Activated CD8-positive, alpha-beta memory T cell treated with anti-CD3 and anti-CD28 coated beads for 24 hours (primary cell): ENCODE data around the gene PAWR.
"Not testable (repeated sequence)": the region's sequence is repeated elsewhere in the genome, so short reads cannot be mapped to it uniquely, and the experiment has no call there.

Experiments
- DNase-seq: peaks from one replicate; pipeline ENCODE4 v3.0.0-alpha.2; 2020

PAWR gene

DNA sequence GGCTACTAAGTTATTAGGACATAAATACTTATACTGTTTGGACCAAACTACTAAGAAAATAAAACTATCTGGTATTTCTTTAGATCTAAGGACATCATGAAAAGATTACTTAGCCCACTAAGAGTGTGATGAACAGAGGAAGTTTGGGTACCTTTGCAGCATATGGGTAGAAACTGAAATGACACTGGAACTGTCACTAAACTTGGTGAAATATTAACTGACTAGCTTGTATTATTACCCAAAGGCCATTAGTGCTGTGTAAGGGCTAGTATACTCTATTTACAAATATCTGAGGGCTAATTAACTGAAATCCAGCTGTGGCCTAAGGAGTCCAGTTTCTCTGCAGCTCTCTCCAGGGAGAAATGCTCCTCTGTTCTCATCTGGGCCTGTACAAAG is 45.5 kb downstream of the PAWR start:
- no peak for DNase-seq

DNA sequence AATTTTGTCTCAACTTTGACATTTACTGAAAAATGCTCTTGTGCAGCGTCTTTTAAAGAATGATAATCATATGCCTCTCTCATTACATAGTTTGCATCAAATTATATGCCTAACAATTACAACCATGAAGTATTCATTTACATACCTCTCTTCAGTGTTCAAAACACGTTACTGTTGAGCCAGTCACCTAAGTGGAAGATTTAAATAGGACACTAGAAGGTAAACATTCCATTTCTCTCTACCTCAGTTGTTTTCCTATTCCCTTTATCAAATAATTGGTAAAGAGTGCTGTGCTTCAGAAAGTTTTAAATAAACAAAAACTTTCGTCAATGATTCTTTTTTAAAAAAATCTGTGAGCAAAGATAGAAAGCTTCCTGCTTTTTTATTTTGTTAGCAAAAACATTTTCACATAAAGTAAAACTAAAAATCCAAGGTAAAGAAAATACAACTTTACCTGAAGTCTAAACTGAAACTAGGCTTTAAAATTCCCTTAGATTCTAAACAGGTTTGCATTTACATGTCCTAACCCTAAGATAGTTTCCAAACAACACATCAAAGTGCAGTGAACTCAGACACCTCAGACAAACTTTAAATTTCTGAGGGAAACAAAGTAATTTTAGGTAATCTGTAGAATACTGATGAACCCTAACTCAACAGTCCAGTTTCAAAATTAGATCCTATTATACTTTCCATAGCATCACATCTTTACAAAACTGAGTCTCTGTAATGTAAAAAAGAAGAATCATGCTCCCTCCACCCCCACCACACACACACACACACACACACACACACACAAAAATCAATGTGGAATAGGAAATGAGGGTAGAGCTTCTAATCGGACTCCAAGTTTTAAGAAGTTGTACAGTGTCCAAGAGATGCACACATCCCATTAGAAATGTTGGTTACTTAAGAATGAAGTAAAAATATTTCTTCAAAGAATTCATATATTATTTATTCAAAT is 46.2 kb downstream of the PAWR start:
- no peak for DNase-seq

DNA sequence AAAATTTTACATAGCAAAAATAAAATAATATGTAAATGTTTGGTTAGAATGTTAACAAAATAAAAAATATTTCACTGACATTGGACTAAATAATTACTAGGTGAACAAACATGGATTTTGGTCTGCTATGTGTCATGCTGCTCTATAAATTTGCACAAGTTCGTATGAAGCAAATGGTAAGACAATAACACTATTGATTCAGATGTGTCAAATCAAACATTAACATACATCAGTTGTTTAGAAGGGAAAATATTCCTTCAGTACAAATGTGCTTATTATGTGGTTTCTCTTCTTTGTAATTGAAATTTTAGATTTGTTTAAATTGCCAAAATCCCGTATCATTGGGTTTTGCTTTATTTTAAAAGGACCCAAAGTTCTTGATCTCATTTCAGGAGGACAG is 46.9 kb downstream of the PAWR start:
- DNase-seq: no peak

DNA sequence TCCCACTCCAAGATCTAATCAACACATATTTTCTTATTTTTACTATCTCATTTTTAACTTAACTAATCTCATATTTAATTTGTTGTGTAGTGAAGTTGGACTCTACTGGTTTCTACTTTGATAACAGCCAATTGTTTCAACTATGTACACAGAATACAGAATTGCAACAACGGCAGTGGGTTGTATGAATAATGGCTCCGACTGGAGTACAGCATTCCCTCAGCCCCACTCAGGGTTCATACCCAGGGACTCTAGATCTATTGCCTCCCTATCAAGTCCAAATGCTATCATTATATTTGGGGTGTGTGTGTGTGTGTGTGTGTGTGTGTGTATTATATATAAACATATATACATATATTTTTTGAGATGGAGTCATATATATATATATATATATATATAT is 52.3 kb downstream of the PAWR start:
- DNase-seq: no peak

DNA sequence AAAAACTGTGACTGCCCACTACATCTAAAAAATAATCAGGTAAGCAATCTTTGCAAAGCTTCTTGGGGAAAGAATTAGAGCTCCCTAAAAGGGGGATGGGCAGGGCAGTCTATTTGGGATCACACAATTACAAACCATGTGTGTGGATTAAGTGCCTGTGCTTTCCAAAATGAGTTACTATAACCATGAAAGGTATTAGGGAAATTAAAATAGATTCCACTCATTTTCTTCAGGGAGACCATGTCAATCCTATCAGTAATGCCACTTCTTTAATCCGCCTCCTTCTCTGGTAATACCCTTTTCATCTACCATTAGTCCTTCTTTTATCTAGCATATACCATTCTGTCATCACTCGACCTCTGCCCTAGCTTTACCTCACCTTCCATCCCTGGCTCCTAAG is 53.7 kb downstream of the PAWR start:
- DNase-seq: no peak

DNA sequence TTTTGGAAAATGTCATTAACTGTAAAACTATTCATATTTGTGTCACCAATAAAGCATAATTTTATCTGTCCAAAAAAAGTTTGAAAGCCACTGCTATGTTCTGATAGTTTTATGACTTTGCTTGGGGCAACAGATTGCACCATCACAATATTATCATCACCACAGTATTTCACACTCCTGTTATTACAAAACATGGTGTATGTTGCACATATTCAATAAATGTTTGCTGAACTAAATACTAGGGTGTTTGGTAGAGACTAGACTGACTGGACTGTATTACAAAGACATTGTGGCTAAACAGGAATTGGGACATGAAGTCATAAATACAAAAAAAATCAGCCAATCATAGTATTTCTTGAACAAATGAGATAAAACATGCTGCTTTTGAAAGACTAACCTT is 55.1 kb downstream of the PAWR start:
- no peak for DNase-seq

DNA sequence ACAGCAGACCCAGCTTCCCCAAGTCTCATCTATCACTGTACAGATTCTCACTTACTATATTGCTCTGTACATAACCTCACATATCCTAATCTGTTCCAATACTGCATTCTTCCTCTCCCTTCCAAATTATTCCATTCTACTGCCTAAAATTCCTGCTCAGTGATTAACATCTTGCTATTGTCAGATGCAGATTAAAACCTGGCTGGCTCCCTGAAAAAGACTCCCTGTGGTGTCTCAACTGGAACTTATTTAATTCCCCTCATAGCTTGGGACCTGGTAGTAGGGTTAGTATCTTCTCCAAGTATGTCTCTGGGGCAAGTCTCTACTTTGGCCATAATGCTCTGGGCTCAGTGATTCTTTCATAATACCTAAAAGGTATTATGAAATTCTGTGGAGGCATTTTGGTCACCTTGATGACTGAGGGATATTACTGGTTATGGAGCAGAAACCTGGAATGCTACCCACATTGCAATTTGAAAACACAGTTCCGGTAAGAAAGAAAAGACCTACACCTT is 55.8 kb downstream of the PAWR start:
- no peak for DNase-seq

DNA sequence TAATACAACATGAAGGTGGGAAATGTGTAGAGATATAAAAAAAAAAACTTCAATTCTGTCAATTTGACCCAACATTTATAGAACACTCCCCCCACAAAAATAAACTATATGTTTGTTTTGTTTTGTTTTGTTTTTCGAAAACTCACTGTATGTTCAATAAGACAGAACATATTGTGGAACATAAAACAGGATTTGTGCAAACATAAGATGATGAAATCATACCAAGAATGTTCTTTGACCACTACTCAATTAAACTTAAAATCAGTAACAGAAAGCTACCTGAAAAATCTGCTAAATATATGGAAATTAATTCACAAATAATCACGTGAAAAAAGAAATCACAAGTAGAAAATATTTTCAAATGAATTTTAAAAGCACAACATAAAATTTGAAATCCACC is 61.2 kb downstream of the PAWR start:
- DNase-seq: no peak

DNA sequence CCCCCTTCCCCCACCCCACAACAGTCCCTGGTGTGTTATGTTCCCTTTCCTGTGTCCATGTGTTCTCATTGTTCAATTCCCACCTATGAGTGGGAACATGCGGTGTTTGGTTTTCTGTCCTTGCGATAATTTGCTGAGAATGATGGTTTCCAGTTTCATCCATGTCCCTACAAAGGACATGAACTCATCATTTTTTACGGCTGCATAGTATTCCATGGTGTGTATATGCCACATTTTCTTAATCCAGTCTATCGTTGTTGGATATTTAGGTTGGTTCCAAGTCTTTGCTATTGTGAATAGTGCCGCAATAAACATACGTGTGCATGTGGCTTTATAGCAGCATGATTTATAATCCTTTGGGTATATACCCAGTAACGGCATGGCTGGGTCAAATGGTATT is 64.0 kb downstream of the PAWR start:
- not testable (repeated sequence) for DNase-seq

DNA sequence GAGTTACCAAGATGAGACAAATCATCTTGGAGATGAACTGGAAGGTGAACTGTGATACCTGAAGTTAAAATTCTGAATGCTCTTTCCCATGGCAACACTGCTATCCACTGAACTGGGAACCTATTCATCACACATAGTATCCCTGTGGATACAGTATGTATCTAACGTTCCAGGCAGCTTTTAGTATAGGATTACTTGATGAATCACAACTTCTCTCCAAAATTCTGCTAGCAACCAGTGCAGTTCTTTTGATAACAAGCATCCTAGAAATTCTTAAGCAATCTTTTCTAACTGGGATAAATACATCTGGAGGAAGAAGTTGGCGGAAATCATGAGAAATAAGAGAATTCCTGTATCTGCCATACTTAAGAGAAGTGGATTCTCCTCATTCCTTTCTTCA is 66.4 kb downstream of the PAWR start:
- DNase-seq: no peak

DNA sequence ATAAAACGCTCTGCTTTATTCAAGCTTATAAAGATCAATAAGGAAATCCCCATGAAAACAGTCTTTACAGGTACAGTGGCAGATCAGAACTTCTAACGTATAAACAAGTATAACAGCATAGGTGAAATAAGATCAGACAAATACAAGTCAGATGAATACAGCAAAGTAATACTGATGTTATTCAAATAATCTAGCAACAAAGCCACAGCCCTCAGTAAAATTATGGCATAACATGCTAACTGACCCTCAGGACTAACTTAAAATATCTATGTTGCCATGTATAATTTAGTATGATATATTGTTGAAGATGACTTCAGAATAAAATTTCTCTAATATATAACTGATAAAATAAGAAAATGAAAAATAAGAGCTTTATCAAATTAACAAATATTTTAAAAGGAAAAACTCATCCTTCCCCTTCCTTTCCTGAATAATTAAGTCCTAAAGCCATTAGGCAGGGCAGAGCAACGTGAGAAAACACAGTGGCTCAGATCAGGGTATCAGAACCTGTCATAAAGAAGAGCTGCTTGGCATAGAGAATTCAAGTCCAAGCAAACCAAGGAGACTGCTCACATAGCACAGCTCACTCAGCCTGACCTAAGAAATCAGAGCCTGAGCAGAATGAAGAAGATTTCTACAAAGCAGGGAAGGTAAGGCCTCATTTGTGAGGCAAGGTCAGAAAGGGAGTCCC is 70.7 kb downstream of the PAWR start:
- DNase-seq: no peak

DNA sequence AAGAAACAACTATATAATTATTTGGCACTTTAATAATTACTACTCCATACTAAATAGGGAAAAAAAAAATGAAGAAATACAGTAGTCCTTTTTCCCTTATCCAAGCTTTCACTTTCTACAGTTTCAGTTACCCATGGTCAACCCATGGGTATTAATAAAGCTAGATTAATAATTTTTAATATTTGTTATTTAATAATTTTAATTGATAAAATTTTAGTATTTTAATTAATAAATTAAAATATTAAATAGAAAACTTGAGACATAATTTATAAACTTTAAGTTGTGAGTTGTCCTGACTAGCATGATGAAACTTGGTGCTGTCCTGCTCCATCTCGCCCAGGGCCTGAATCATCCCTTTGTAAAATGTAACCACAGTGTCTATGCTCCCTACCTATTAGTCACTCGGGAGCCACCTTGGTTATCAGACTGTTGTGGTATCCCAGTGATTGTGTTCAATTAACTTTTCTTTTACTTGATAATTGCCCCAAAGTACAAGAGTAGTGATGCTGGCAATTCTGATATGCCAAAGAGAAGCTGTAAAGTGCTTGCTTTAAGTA is 71.8 kb downstream of the PAWR start:
- no peak for DNase-seq

DNA sequence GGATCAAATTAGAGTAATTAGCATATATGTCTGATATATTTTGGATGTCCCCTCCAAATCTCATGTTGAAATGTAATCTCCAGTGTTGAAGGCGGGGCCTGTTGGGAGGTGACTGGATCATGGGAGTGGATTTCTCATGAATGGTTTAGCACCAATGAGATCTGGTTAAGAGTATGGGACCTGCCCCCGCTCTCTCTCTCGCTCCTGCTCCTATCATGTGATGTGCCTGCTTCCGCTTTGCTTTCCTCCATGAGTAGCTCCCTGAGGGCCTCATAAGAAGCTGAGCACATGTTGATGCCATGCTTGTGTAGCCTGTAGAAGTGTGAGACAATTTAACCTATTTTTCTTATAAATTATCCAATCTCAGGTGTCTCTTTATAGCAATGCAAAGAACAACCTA is 73.1 kb downstream of the PAWR start:
- DNase-seq: no peak

DNA sequence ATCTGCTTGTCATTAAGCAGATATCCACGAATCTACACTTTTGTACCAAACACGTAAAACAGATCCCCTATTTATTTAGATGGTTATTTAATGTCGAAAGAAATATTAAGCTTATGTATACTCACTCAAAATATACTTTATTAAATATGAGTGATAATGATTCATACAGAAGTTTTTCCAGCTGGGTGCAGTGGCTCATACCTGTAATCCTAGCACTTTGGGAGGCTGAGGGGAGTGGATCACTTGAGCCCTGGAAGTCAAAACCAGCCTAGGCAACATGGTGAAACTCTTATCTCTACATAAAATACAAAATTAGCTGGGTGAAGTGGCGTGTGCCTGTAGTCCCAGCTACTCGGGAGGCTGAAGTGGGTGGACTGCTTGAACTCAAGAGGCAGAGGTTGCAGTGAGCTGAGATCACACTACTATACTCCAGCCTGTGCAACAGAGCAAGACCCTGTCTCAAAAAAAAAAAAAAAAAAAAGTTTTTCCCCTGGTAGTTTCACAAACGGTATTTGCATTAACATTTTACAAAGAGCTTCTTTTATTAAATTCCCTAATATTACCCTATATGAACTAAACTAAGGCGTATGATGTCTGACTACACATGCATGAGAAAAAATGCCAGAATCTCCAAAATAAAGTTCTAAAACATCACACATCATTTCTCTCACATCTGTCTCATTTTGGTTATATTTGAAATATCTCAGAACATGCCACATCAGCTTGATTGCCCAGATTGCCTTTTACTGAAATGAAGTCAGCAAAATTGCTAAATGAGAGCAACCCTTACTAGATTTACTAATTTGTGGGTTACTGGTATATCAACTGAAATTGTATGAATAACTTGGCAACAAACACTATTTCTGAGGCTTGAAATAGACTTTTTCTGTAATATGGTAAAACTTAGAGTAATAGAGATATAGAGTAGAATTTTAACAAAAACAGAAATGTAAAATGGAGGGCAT is 74.9 kb downstream of the PAWR start:
- DNase-seq: no peak

DNA sequence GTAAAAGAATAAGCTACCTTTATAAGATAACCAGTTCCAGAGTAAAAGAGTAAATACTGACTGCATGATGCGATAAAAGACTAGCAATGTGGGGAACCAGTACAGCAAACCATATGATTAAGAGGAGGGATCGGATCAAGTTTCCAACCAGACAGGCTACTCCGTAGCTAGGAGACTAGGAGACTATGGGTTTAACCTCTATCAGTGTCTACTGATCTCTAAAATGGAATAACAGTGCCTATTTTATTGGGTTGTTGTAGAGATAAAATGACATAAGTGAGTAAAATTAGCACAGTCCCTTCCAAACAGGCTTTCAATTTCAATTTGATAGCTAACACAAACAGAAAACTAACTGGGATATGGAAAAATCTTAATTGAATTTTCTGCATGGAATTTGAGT is 76.0 kb downstream of the PAWR start:
- DNase-seq: no peak

DNA sequence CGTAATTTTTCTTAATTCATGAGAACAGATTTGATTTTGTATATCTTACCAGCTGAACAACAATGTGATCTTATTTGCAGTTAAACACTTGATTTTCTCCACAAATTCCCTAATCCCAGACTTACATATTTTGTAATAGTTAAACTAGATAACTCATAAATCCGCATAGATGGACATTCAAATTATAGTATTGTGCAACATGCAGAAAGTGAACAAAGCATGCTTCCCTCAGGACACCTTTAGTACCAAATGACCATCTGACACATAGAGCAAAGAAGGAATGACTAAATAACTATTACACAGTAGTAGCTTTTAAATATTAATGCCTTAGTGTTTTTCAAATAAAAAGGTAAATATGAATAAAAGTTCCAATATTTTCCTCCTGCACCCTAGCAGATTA is 88.9 kb downstream of the PAWR start:
- DNase-seq: no peak

DNA sequence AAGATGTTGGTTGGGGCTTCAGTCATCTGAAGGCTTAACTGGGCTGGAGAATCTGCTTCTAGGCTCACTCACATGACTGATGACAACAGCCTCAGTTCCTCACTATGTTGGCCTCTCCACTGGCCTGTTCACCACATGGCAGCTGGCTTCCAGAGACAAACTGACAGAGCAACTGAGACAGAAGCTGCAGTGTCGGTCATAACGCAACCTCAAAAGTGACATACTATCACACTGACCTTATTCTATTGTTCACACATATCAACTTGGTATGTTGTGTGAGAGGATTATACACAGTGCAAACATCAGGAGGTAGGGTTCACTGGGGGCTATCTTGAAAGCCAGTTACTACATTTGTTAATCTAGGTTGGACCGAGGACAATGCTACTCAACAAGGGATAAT is 92.9 kb downstream of the PAWR start:
- no peak for DNase-seq

DNA sequence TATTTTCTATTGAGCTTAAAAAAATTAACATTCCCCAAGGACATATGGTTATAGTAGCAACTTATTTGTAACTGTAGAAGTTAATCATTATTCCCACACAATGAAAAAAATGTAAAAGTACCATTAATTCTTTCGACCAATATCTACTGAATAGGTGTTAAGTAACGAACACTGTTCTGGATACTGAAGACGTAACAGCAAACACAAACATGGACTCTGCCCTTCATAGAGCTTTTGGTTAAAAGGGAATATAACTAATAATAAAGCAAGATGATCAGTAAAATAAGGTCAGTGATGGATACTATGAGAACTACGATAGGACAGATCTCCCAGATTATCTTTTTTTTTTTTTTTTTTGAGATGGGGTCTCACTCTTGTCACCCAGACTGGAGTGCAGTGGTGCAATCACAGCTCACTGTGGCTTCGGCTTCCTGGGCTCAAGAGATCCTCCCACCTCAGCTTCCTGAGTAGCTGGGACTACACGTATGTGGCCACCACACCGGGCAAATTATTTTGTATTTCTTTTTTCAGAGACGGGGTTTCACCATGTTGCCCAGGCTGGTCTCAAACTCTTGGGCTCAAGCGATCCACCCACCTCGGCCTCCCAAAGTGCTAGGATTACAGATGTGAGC is 93.9 kb downstream of the PAWR start:
- DNase-seq: no peak

DNA sequence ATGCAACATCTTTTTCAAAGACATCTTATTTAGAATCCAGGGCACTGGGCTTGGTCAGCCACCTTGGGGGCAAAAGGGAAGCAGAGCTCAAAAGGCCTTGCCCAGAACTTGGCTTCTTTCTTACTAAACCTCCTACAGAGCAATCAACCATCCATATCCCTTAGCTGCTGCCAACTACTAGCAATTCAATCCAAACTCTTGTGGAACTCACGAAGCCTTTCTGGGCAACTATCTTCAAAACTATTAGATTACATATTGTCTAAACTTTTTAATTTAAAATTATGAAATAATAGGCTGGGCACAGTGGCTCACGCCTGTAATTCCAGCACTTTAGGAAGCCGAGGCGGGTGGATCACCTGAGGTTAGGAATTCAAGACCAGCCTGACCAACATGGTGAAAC is 95.5 kb downstream of the PAWR start:
- DNase-seq: no peak

DNA sequence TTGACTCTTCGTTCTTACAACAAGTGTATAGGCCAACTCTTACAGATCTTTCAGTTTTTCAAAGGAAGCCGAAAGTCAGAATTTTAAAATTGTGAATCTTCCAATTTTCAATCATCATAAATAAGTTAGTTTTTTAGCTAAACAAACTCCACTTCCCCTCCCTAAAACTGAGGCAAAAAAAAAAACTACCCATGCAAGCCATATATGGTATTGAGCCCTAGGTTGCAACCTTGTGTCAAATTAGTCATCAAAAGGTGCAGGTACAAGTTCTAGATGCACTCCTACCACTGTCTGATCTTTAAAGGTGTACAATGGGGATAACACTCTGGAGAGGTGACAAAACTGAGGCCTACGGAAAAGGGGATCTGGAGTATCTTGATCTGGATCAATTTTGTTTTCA is 97.9 kb downstream of the PAWR start:
- no peak for DNase-seq

DNA sequence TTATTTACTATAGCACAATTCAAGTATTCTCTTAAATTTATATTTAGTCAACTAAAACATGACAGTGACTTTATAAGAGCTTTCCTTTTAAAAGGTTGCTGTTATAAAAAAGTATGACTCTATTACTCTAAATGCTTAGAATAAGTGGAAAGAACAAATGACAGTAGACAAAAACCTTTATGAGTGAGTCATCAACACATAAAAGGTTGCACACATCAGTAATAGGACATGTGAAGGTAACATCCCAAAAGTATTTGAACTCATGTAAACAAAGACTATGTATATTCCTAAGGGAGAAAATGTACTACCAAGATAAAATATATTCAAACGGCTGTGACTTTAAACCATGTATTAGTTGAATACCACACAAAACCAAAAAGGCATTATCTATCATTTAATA is 98.8 kb downstream of the PAWR start:
- no peak for DNase-seq

DNA sequence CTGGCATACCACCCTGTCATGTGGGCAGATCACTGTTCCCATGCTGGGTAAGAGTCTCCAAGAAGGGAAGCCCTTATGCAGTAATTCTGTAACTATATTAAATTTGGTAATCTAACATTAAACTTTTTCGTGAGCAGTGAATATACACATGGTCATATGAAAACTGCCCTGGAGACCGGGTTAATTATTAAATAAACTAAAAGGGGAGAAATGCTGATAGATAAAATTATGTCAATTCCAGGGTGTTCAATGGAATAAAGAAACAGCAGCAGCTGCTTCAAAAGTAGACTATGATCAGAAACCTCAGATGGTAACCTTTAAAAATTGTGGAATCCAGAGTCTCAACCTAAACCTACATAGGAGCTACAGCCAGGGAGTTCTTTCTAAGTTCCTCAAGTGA is 100.0 kb downstream of the PAWR start:
- DNase-seq: no peak
